Lung (tissue), 12 donors: ENCODE measurements around the gene PCDH18. TPM values are rescaled to one million over a fixed set of nuclear protein-coding genes. Genes with fewer than 3 reads are reported as not detected.
"Not testable (repeated sequence)": the region's sequence is repeated elsewhere in the genome, so short reads cannot be mapped to it uniquely, and the experiment has no call there.

Experiments
- ATAC-seq: fragments of 200-7000 bp; cut with Tn5 transposase; one replicate; pipeline ENCODE4 v1.9.1; 2020; ENCODE audit warnings: moderate number of reproducible peaks; ENCODE audit not compliant: insufficient read depth, low FRiP score
- DNase-seq, 3 donors: peaks; one replicate each; pipeline ENCODE4 v3.0.0-alpha.2; 2013 to 2017
- H3K27ac ChIP-seq, 2 donors: one replicate each; pipeline ENCODE4 v1.5.1; 2013; ENCODE audit warnings: mild to moderate bottlenecking in 2 of 2, moderate library complexity in 2 of 2, control low read depth in 1 of 2, inconsistent platforms in 1 of 2, low read depth in 1 of 2, low read length in 1 of 2
- H3K27me3 ChIP-seq, 3 donors: one replicate each; pipeline ENCODE4 v1.5.1; 2013; ENCODE audit warnings: low read length in 2 of 3; ENCODE audit not compliant: control insufficient read depth in 3 of 3, insufficient read depth in 3 of 3
- H3K36me3 ChIP-seq, 4 donors: one replicate each; pipeline ENCODE4 v1.5.1; 2013; ENCODE audit warnings: low read length in 4 of 4, mild to moderate bottlenecking in 1 of 4, moderate library complexity in 1 of 4; ENCODE audit not compliant: control insufficient read depth in 4 of 4, insufficient read depth in 4 of 4
- H3K4me1 ChIP-seq, 5 donors: one replicate each; pipeline ENCODE4 v1.5.1; 2013; ENCODE audit warnings: low read length in 5 of 5, mild to moderate bottlenecking in 2 of 5, moderate library complexity in 1 of 5; ENCODE audit not compliant: control insufficient read depth in 5 of 5, insufficient read depth in 5 of 5
- H3K4me3 ChIP-seq: one replicate; pipeline ENCODE4 v1.5.1; 2013; ENCODE audit warnings: mild to moderate bottlenecking, control low read depth, moderate library complexity
- H3K9ac ChIP-seq, 2 donors: one replicate each; pipeline ENCODE4 v1.5.1; 2013; ENCODE audit warnings: low read length in 2 of 2, control low read depth in 1 of 2; ENCODE audit not compliant: insufficient read depth in 1 of 2
- H3K9me3 ChIP-seq, 4 donors: one replicate each; pipeline ENCODE4 v1.5.1; 2013; ENCODE audit warnings: low read length in 3 of 4, mild to moderate bottlenecking in 1 of 4, moderate library complexity in 1 of 4; ENCODE audit not compliant: control insufficient read depth in 4 of 4, insufficient read depth in 3 of 4
- CTCF ChIP-seq: IDR thresholded peaks from 2 replicates; pipeline ENCODE4 v1.5.1; 2012; ENCODE audit warnings: mild to moderate bottlenecking; ENCODE audit errors: control extremely low read depth, extremely low read depth
- WGBS, 2 donors: extraction: QIAGEN DNeasy Blood & Tissue Kit; methylation state at CpG; one replicate each; pipeline ENCODE4 v1.1.7; 2013; 5-methylcytosine and 5-hydroxymethylcytosine counted together
- polyA plus RNA-seq, 2 donors: library from polyadenylated mRNA; stranded (reverse); fragments of 200-250 nt; gene quantifications; one replicate each; pipeline ENCODE4 v1.2.1, GENCODE V29; 2013
- total RNA-seq, 2 donors: library from RNA; depleted of rRNA in 1 of 2; stranded (reverse); fragments of >200 nt in 1 of 2; gene quantifications; one replicate each; pipeline ENCODE4 v1.2.1, GENCODE V29; 2014 to 2021
- donor health status: control.
- donor health status: control.
- donor health status: Bipolar disorder and iron deficiency.
- donor health status: healthy.
- donor health status: DM: yes; HTN: yes; CAD: no.

The PCDH18 gene
- total and polyA plus RNA-seq, 4 donors: 1.7 to 106 (median 4.8) TPM

- no peak for TF ChIP-seq CTCF
- Histone ChIP-seq H3K9me3 (no peaks in the 10 kb centered on the region), H3K36me3 (peaks cover 0 to 39% (median 13%) of the 10 kb centered on the region in 4 donors), H3K27ac (no peak overlapping the region), H3K4me1 (peaks cover 0 to 32% (median 4%) of the 10 kb centered on the region in 5 donors), H3K9ac (no peak overlapping the region), H3K27me3 (no peaks in the 10 kb centered on the region), H3K4me3 (no peak overlapping the region)
- ATAC-seq: no peak
- no peak for DNase-seq
- WGBS, 2 donors: 73 to 78% methylated on average over 1 of the region's 1 CpG
Observed at GRCh38 chr4:137523329-137523728, 9.0 kb downstream of the PCDH18 start.

- TF ChIP-seq CTCF: no peak
- Histone ChIP-seq H3K4me3 (no peak overlapping the region), H3K36me3 (peaks cover 0 to 24% (median 10%) of the 10 kb centered on the region in 4 donors), H3K9ac (no peak overlapping the region), H3K9me3 (no peaks in the 10 kb centered on the region), H3K27ac (no peak overlapping the region), H3K4me1 (peaks cover 0 to 12% (median 4%) of the 10 kb centered on the region in 5 donors), H3K27me3 (no peaks in the 10 kb centered on the region)
- ATAC-seq: no peak
- DNase-seq: no peak
- 92 to 94% methylated on average over 9 of the region's 9 CpGs for WGBS, 2 donors
Observed at GRCh38 chr4:137521053-137521452, 11.2 kb downstream of the PCDH18 start.

GRCh38 chr4:137519406-137519805, 12.9 kb downstream of the PCDH18 start:
- no peak overlapping the region for H3K4me3 ChIP-seq
- no peak overlapping the region for H3K27ac ChIP-seq
- H3K36me3 ChIP-seq: peaks cover 0 to 20% (median 8%) of the 10 kb centered on the region in 4 donors
- TF ChIP-seq CTCF: no peak
- H3K27me3 ChIP-seq: no peaks in the 10 kb centered on the region
- H3K9me3 ChIP-seq: no peaks in the 10 kb centered on the region
- DNase-seq (no peak), ATAC-seq (no peak)
- no peak overlapping the region for H3K9ac ChIP-seq
- 54 to 55% methylated on average over 2 of the region's 2 CpGs for WGBS, 2 donors
- peaks cover 0 to under 1% (median 0%) of the 10 kb centered on the region in 5 donors for H3K4me1 ChIP-seq

- not testable (repeated sequence) for H3K4me1 ChIP-seq, H3K4me3 ChIP-seq, H3K27me3 ChIP-seq, H3K27ac ChIP-seq, DNase-seq, ATAC-seq, H3K9ac ChIP-seq, H3K9me3 ChIP-seq
- WGBS, 2 donors: 70 to 92% methylated on average over 3 of the region's 3 CpGs
- H3K36me3 ChIP-seq: peaks cover 0 to 16% (median 5%) of the 10 kb centered on the region in 4 donors
Observed at GRCh38 chr4:137517323-137517722, 15.0 kb downstream of the PCDH18 start.
